Ramos (cell line): ENCODE data around the gene PAK1.
"Not testable (repeated sequence)": the region's sequence is repeated elsewhere in the genome, so short reads cannot be mapped to it uniquely, and the experiment has no call there.

ENCODE experiments used
- in situ Hi-C: fragments of 300-500 bp; cut with MboI; formaldehyde crosslinking; loops from one replicate; pipeline ENCODE4 v1.14.3; 2022; ENCODE audit warnings: low sequenced_read_pairs; ENCODE audit not compliant: unreplicated experiment

Gene PAK1

GRCh38 chr11:77411137-77411707 lies 62.7 kb downstream of the PAK1 start:
- in situ Hi-C loops = no loop called here

DNA sequence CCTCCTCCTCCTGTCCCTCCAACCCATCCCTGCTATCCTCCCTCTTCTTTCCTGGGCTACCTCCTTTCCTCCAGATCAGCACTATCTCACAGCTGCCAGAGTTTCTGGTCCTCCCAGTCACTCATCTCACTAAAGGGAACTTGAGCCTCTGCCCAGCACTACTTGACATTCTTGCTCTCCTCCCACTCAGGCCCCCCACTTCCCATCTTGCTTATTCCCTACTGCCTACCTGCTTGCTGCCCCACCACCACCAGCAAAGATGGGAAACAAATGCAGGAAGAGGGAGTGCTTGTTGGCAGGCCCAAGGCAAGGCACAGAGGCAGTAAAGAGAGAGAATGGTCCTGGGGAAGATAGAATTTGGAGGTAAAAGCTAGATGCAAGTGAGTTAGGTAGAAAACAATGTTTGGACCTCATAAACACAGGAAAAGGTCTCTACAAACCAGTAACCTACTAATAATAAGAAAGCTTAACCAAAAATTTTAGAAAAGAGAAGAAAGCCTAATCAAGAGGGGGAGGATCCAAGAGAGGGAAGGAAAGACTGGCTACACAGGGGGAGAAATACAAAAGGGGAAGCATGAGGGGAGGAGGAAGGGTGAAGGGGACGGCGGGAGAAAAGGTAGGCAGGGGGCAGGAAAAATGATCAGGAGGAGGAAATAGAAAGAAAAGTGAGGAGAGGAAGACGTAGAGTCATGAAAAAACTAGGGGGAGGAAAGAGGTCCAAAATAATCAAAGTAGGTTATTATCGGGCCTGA lies 63.6 kb downstream of the PAK1 start:
- in situ Hi-C loops = no loop called here

DNA sequence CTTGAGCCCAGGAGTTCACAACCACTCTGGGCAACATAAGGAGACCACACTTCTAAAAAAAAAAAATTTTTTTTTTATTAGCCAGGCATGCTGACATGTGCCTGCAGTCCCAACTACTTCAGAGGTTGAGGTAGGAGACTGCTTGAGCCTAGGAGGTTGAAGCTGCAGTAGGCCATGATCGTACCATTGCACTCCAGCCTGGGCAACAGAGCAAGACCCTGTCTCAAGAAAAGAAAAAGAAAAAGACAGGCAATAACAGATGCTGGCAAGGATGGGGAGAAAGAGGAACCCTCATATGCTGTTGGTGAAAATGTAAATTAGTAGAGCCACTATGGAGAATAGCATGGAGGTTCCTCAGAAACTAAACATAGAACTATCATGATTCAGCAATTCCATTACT lies 64.8 kb downstream of the PAK1 start:
- in situ Hi-C loops = no loop called here

GRCh38 chr11:77407613-77408012 lies 66.3 kb downstream of the PAK1 start:
- in situ Hi-C loops = no loop called here

DNA sequence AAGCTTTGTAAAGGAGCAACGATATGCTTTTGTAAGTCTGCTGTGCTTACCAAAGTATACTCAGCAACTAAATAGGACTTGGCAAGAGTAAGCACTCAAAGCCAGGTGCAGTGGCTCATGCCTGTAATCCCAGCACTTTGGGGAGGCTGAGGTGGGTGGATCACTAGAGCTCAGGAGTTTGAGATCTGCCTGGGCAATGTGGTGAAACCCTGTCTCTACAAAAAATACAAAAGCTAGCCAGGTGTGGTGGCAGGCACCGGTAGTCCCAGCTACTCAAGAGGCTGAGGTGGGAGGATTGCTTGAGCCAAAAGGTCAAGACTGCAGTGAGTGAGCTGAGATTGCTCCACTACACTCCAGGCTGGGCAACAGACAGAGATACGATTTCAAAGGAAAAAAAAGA lies 67.5 kb downstream of the PAK1 start:
- in situ Hi-C loops = no loop called here

GRCh38 chr11:77403211-77403610 lies 70.7 kb downstream of the PAK1 start:
- in situ Hi-C loops = no loop called here

DNA sequence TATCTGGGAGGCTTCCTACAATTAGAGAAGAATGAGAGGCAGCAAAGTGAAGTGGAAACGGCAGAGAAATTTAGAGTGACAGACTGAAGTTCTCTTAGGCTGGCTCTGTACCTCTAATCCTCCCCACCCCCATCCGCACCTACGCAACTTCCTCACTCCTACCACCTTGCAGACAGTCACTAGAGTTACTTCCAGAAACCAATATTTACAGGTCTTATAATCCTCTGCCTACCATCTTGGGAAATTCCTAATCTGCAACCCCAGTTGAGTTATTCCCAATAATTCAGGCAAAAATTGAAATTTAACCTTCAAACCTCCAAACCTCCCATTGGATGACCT lies 71.7 kb downstream of the PAK1 start:
- in situ Hi-C loops = no loop called here

- in situ Hi-C loops = no loop called here
Measured at GRCh38 chr11:77401486-77402217, 72.2 kb downstream of the PAK1 start.

DNA sequence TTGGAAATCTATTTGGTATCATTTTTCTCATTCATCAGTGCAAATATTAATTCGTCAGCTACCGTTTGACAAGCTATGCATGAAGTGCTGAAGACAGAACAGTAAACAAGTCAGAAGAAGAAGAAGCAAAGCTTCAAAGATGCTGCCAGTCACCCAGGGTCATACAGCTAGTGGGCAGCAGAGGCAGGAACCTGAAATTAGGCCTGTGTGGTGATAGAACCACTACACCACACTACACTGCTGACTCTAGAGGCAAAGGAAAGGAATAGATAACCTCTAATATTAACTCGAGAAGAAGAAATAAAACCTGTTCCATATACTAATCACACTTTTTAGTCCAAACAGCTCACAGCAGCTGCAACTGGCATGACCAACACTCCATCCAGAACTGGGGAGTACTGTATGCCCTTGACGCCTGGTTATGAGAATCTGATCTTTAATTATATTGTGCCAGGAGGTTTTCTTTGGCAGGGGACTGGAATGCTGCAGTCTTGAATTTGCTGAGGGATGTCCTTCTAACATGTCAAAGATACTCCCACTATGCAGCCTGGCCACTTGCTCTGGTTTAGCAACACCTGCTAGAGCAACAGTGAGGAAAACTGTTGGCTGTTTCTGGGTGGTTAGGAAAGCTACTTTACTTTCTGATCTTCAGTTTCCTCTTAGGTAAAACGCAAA lies 73.0 kb downstream of the PAK1 start:
- in situ Hi-C loops = no loop called here

GRCh38 chr11:77400271-77400670 lies 73.6 kb downstream of the PAK1 start:
- in situ Hi-C loops = no loop called here

DNA sequence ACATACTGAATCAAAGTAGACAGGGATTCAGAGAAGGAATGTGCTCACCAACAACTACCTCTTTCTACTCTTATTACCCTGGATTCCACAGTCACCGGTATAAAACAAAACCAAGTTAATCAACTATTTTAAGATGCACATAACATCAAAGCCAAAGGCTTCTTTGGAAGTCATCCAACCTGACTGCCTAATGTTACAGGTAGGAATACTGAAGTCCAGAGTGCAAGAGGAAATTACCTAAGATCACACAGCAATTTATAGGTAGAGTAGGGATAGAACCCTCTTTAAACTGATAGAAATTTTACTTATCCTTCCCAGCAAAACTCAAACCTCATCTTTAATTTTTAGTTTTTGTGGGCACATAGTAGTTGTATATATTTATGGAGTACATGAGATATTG lies 76.3 kb downstream of the PAK1 start:
- in situ Hi-C loops = no loop called here

- in situ Hi-C loops = no loop called here
Measured at GRCh38 chr11:77396911-77397310, 77.0 kb downstream of the PAK1 start.

- in situ Hi-C loops = no loop called here
Measured at GRCh38 chr11:77396305-77396704, 77.6 kb downstream of the PAK1 start.

DNA sequence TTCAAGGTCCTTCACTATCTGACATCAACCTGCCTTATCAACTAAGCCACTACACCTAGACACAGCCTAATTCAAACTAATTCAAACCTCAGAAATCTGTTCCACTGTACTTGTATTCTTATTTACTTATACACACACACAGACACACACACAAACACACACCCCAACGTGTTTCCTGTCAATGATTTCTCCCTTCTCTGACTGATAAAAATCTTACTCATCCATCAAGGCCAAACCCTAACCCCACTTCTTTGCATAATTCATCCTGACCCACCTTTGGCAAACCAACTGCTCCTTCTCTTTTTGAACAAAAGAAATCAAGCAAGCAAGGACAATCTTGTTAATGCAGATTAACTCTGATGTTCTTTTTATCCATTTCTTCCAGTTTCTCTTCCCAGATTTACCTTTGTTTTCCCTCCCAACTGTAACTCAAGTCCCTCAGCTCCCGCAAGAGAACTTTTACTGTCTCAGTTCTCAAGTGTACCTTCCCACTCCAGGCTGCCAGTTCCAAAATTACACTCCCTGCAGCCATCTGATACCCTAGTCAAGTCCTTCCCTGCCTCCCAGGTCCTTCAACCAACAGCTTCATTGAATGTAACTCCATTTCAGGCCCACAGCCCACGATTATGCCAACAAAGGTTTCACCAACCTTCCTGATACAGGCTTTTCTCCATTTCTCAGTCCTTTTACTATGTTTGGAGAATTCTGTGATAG lies 78.3 kb downstream of the PAK1 start:
- in situ Hi-C loops = no loop called here

GRCh38 chr11:77392842-77393241 lies 81.1 kb downstream of the PAK1 start:
- in situ Hi-C loops = no loop called here

- in situ Hi-C loops = no loop called here
Measured at GRCh38 chr11:77387701-77388100, 86.2 kb downstream of the PAK1 start.

DNA sequence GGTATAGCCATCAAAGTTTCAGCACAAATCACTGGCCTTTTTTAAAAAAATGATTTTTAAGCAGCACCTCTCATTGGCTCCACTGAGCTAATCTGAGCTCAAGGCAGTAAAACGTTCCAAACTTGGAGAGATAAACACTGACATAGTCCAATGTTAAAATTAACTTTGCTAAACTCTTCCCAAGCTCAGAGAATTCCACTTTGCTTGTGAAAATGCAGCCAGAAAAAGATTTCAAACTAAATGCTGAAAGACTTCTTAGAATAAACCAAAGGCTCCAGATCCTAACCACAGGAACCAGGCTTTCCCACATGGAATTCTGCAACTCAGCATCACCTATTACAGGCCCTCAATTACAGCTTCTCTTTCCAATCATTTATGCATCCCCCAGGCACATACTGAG lies 87.7 kb downstream of the PAK1 start:
- in situ Hi-C loops = no loop called here

DNA sequence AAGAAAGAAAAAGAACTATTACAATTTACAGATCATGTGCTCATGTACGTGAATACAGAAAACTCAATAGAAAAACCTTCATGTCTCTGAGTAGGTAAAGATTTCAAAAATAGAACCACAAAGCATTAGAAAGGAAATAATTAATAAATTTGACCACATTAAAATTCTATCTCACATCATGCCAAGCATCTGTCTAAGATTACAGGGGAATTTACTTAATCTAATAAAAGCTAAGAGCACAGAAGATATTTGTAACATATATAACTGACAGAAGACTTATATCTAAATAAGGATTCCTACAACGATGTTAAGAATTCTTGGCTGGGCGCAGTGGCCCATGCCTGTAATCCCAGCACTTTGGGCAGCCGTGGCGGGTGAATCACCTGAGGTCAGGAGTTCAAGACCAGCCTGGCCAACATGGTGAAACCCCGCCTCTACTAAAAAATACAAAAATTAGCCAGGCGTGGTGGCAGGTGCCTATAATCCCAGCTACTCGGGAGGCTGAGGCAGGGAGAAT lies 88.6 kb downstream of the PAK1 start:
- in situ Hi-C loops = not testable (repeated sequence)

DNA sequence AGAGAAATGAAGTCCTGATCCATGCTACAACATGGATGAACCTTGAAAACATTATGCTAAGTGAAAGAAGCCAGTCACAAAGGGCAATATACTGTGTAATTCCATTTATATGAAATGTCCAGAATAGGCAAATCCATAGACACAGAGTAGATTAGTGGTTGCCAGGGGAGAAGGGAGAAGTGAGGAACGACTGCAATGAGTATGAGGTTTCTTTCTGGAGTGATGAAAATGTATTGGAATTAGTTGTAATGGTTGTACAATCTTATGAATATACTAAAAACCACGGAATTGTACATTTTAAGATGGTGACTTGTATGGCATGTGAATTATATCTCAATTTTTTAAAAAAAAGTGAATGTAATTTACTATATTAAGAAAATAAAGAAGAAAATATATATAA lies 89.3 kb downstream of the PAK1 start:
- in situ Hi-C loops = no loop called here

GRCh38 chr11:77383349-77383748 lies 90.5 kb downstream of the PAK1 start:
- in situ Hi-C loops = not testable (repeated sequence)
